ENCODE data around the gene LHX3. TPM values are rescaled to one million over a fixed set of nuclear protein-coding genes. Genes with fewer than 3 reads are reported as not detected.

Gene LHX3
- total RNA-seq, 1 donor from 2014 or later = not detected

- TF ChIP-seq CTCF (IDR thresholded peaks at IDR 0.05; ENCODE audit: insufficient read depth, low read length, poor library complexity, severe bottlenecking) = no peak
- H3K27me3 ChIP-seq (ENCODE audit: control insufficient read depth, insufficient read depth, low read length) = no peaks in the 10 kb centered on the region
- DNase-seq (ENCODE audit: low read depth) = no peak
- H3K4me3 ChIP-seq (ENCODE audit: low read depth, low read length) = no peak overlapping the region
- no peaks in the 10 kb centered on the region for H3K36me3 ChIP-seq (ENCODE audit: control insufficient read depth, insufficient read depth, low read length)
Measured at GRCh38 chr9:136220017-136220729, 15.2 kb upstream of the LHX3 start.

- no peak for TF ChIP-seq CTCF (IDR thresholded peaks at IDR 0.05; ENCODE audit: insufficient read depth, low read length, poor library complexity, severe bottlenecking)
- Histone ChIP-seq H3K36me3 (ENCODE audit: control insufficient read depth, insufficient read depth, low read length) (no peaks in the 10 kb centered on the region), H3K27me3 (ENCODE audit: control insufficient read depth, insufficient read depth, low read length) (no peaks in the 10 kb centered on the region), H3K4me3 (ENCODE audit: low read depth, low read length) (no peak overlapping the region)
- no peak for DNase-seq (ENCODE audit: low read depth)
Measured at GRCh38 chr9:136219276-136219675, 14.3 kb upstream of the LHX3 start.

- H3K4me3 ChIP-seq (ENCODE audit: low read depth, low read length) = no peak overlapping the region
- no peak for DNase-seq (ENCODE audit: low read depth)
- no peaks in the 10 kb centered on the region for H3K36me3 ChIP-seq (ENCODE audit: control insufficient read depth, insufficient read depth, low read length)
- H3K27me3 ChIP-seq (ENCODE audit: control insufficient read depth, insufficient read depth, low read length) = no peaks in the 10 kb centered on the region
- no peak for TF ChIP-seq CTCF (IDR thresholded peaks at IDR 0.05; ENCODE audit: insufficient read depth, low read length, poor library complexity, severe bottlenecking)
Measured at GRCh38 chr9:136218673-136219072, 13.7 kb upstream of the LHX3 start.

GRCh38 chr9:136218271-136218670 is 13.3 kb upstream of the LHX3 start:
- no peak overlapping the region for H3K4me3 ChIP-seq (ENCODE audit: low read depth, low read length)
- no peak for TF ChIP-seq CTCF (IDR thresholded peaks at IDR 0.05; ENCODE audit: insufficient read depth, low read length, poor library complexity, severe bottlenecking)
- no peaks in the 10 kb centered on the region for H3K36me3 ChIP-seq (ENCODE audit: control insufficient read depth, insufficient read depth, low read length)
- no peaks in the 10 kb centered on the region for H3K27me3 ChIP-seq (ENCODE audit: control insufficient read depth, insufficient read depth, low read length)
- no peak for DNase-seq (ENCODE audit: low read depth)

GRCh38 chr9:136216541-136217244 is 11.8 kb upstream of the LHX3 start:
- no peak for DNase-seq (ENCODE audit: low read depth)
- Histone ChIP-seq H3K27me3 (ENCODE audit: control insufficient read depth, insufficient read depth, low read length) (no peaks in the 10 kb centered on the region), H3K36me3 (ENCODE audit: control insufficient read depth, insufficient read depth, low read length) (no peaks in the 10 kb centered on the region), H3K4me3 (ENCODE audit: low read depth, low read length) (no peak overlapping the region)
- no peak for TF ChIP-seq CTCF (IDR thresholded peaks at IDR 0.05; ENCODE audit: insufficient read depth, low read length, poor library complexity, severe bottlenecking)
